GM21576 (cell line): ENCODE data around the gene NPFF.
"Not testable (repeated sequence)": the region's sequence is repeated elsewhere in the genome, so short reads cannot be mapped to it uniquely, and the experiment has no call there.

Experiments
- ATAC-seq: cut with Tn5 transposase; IDR thresholded peaks from one replicate; pipeline ENCODE4 v1.9.1; 2021; ENCODE audit warnings: mild to moderate bottlenecking, moderate library complexity; ENCODE audit not compliant: unreplicated experiment

Gene NPFF

GRCh38 chr12:53497461-53497860, 9.8 kb downstream of the NPFF start:
- ATAC-seq, result no peak

GRCh38 chr12:53496752-53497032, 10.6 kb downstream of the NPFF start:
- ATAC-seq, result no peak

GRCh38 chr12:53495903-53496751, 11.2 kb downstream of the NPFF start:
- no peak for ATAC-seq

GRCh38 chr12:53493610-53494391, 13.5 kb downstream of the NPFF start:
- no peak for ATAC-seq

- peak; percentile 92 for ATAC-seq
Measured at GRCh38 chr12:53492830-53493609, 14.3 kb downstream of the NPFF start.

GRCh38 chr12:53492188-53492587, 15.1 kb downstream of the NPFF start:
- ATAC-seq, result no peak

GRCh38 chr12:53489242-53489864, 17.9 kb downstream of the NPFF start:
- ATAC-seq, result no peak

- ATAC-seq, result no peak
Measured at GRCh38 chr12:53486736-53487487, 20.4 kb downstream of the NPFF start.

GRCh38 chr12:53485955-53486735, 21.1 kb downstream of the NPFF start:
- ATAC-seq, result no peak

- ATAC-seq, result no peak
Measured at GRCh38 chr12:53484686-53485575, 22.4 kb downstream of the NPFF start.

- ATAC-seq, result no peak
Measured at GRCh38 chr12:53483979-53484377, 23.3 kb downstream of the NPFF start.

- no peak for ATAC-seq
Measured at GRCh38 chr12:53483225-53483978, 23.9 kb downstream of the NPFF start.

GRCh38 chr12:53482626-53483168, 24.6 kb downstream of the NPFF start:
- ATAC-seq, result no peak

- ATAC-seq, result no peak
Measured at GRCh38 chr12:53481939-53482586, 25.2 kb downstream of the NPFF start.

- not testable (repeated sequence) for ATAC-seq
Measured at GRCh38 chr12:53481458-53481857, 25.8 kb downstream of the NPFF start.

- no peak for ATAC-seq
Measured at GRCh38 chr12:53480491-53481442, 26.5 kb downstream of the NPFF start.
